ENCODE measurements around the gene COL26A1.
"Not testable (repeated sequence)": the region's sequence is repeated elsewhere in the genome, so short reads cannot be mapped to it uniquely, and the experiment has no call there.

COL26A1 gene

DNA sequence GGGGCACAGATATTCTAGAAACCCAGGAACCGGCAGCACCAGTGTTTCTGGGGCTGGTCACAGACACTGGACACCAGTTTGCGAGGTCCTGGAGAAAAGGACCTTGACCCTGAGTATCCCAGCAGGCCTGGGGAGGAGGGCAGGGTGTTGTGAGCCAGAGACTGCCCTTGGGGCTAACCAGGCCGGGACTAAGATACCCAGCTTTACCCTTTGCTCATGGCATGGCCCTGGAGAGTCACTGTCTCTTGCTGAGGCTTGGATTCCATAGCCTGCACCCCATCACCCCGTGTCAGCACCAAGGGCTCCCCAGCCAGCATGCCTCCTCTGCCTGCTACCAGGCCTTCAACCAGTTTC lies 124.4 kb downstream of the COL26A1 start:
- no peak for DNase-seq (ENCODE audit: low read depth in 1 of 2, low spot score in 1 of 2)
- no peak for TF ChIP-seq SPI1 (IDR thresholded peaks at IDR 0.05; ENCODE audit: borderline replicate concordance, low read depth)
- no peak for TF ChIP-seq POLR2AphosphoS5 (IDR thresholded peaks at IDR 0.05; ENCODE audit: low read depth)
- TF ChIP-seq, protein P1, sequence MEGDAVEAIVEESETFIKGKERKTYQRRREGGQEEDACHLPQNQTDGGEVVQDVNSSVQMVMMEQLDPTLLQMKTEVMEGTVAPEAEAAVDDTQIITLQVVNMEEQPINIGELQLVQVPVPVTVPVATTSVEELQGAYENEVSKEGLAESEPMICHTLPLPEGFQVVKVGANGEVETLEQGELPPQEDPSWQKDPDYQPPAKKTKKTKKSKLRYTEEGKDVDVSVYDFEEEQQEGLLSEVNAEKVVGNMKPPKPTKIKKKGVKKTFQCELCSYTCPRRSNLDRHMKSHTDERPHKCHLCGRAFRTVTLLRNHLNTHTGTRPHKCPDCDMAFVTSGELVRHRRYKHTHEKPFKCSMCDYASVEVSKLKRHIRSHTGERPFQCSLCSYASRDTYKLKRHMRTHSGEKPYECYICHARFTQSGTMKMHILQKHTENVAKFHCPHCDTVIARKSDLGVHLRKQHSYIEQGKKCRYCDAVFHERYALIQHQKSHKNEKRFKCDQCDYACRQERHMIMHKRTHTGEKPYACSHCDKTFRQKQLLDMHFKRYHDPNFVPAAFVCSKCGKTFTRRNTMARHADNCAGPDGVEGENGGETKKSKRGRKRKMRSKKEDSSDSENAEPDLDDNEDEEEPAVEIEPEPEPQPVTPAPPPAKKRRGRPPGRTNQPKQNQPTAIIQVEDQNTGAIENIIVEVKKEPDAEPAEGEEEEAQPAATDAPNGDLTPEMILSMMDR (IDR thresholded peaks at IDR 0.05; ENCODE audit: insufficient read depth, low read length), result no peak
- TF ChIP-seq, protein P2, sequence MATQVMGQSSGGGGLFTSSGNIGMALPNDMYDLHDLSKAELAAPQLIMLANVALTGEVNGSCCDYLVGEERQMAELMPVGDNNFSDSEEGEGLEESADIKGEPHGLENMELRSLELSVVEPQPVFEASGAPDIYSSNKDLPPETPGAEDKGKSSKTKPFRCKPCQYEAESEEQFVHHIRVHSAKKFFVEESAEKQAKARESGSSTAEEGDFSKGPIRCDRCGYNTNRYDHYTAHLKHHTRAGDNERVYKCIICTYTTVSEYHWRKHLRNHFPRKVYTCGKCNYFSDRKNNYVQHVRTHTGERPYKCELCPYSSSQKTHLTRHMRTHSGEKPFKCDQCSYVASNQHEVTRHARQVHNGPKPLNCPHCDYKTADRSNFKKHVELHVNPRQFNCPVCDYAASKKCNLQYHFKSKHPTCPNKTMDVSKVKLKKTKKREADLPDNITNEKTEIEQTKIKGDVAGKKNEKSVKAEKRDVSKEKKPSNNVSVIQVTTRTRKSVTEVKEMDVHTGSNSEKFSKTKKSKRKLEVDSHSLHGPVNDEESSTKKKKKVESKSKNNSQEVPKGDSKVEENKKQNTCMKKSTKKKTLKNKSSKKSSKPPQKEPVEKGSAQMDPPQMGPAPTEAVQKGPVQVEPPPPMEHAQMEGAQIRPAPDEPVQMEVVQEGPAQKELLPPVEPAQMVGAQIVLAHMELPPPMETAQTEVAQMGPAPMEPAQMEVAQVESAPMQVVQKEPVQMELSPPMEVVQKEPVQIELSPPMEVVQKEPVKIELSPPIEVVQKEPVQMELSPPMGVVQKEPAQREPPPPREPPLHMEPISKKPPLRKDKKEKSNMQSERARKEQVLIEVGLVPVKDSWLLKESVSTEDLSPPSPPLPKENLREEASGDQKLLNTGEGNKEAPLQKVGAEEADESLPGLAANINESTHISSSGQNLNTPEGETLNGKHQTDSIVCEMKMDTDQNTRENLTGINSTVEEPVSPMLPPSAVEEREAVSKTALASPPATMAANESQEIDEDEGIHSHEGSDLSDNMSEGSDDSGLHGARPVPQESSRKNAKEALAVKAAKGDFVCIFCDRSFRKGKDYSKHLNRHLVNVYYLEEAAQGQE (IDR thresholded peaks at IDR 0.05; ENCODE audit: insufficient replicate concordance, low read depth), result no peak
- TF ChIP-seq GABPA (IDR thresholded peaks at IDR 0.05; ENCODE audit: low read depth), result no peak
- no peak overlapping the region for H3K27ac ChIP-seq (replicated peaks)
- H3K4me3 ChIP-seq (replicated peaks; ENCODE audit: insufficient read depth, low read length), result no peak overlapping the region
- H3K27me3 ChIP-seq (ENCODE audit: insufficient read depth, poor library complexity, severe bottlenecking), result no peaks in the 10 kb centered on the region

DNA sequence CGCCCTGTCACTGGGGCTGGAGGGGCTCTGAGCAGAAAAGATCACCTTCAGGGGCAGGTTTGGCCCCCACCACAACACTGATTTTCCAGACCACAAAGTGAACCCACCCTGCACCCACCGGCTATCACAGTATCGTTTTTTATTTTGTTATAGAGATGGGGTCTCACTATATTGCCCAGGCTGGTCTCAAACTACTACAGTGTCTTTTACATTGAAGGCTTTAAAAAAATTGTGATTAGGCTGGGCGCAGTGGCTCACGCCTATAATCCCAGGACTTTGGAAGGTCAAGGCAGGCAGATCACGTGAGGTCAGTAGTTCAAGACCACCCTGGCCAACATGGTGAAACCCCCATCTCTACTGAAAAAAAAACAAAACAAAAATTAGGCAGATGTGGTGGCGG lies 125.1 kb downstream of the COL26A1 start:
- no peak for TF ChIP-seq GABPA (IDR thresholded peaks at IDR 0.05; ENCODE audit: low read depth)
- TF ChIP-seq, protein P2 (IDR thresholded peaks at IDR 0.05; ENCODE audit: insufficient replicate concordance, low read depth), result no peak
- TF ChIP-seq, protein P1 (IDR thresholded peaks at IDR 0.05; ENCODE audit: insufficient read depth, low read length), result no peak
- TF ChIP-seq POLR2AphosphoS5 (IDR thresholded peaks at IDR 0.05; ENCODE audit: low read depth), result no peak
- TF ChIP-seq SPI1 (IDR thresholded peaks at IDR 0.05; ENCODE audit: borderline replicate concordance, low read depth), result no peak
- Histone ChIP-seq H3K27me3 (ENCODE audit: insufficient read depth, poor library complexity, severe bottlenecking) (no peaks in the 10 kb centered on the region), H3K27ac (replicated peaks) (no peak overlapping the region), H3K4me3 (replicated peaks; ENCODE audit: insufficient read depth, low read length) (no peak overlapping the region)
- DNase-seq (ENCODE audit: low read depth in 1 of 2, low spot score in 1 of 2), result no peak

DNA sequence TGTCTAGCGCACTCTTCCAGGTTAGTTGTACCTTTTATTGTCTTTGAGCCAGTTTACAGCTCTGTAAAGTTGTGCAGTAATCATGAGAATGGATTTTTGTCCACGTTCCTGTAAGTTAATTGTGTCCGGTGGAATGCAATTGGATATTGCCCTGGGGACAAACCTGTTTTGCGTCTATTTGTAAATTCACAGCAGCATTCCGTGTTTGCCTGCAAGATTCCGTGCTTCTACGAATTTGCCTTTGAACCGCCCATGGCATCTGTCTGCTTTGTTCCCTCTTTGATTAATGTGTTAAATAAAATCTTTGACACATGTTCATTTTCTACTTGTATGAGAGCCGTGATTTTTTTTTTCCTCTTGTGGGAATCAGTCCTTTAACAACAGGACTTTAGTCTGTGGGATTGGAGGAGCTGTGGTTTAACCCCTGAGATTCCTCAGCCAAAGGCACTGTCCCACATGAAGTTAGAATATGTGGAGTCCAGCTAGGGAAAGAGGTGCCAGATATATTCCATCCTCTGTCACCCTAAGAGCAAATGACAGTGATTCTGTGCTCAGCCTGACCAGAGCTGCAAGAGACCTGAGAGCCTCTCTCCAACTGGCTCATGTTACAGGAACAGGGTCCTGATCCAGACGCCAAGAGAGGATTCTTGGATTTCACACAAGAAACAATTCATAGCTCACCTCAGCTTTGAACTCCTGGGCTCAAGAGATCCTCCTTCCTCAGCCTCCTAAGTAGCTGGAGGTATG lies 126.3 kb downstream of the COL26A1 start:
- DNase-seq (ENCODE audit: low read depth in 1 of 2, low spot score in 1 of 2), result no peak
- TF ChIP-seq, protein P1 (IDR thresholded peaks at IDR 0.05; ENCODE audit: insufficient read depth, low read length), result no peak
- TF ChIP-seq GABPA (IDR thresholded peaks at IDR 0.05; ENCODE audit: low read depth) (no peak), SPI1 (IDR thresholded peaks at IDR 0.05; ENCODE audit: borderline replicate concordance, low read depth) (no peak), POLR2AphosphoS5 (IDR thresholded peaks at IDR 0.05; ENCODE audit: low read depth) (no peak)
- TF ChIP-seq, protein P2 (IDR thresholded peaks at IDR 0.05; ENCODE audit: insufficient replicate concordance, low read depth), result no peak
- no peaks in the 10 kb centered on the region for H3K27me3 ChIP-seq (ENCODE audit: insufficient read depth, poor library complexity, severe bottlenecking)
- no peak overlapping the region for H3K27ac ChIP-seq (replicated peaks)
- no peak overlapping the region for H3K4me3 ChIP-seq (replicated peaks; ENCODE audit: insufficient read depth, low read length)

DNA sequence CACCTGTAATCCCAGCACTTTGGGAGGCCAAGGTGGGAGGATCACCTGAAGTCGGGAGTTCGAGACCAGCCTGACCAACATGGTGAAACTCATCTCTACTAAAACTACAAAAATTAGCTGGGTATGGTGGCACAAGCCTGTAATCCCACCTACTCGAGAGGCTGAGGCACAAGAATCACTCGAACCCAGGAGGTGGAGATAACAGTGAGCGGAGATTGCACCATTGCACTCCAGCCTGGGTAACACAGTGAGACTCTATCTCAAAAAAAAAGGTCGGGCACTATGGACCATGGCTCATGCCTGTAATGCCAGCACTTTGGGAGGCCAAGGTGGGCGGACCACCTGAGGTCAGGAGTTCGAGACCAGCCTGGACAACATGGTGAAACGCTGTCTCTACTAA lies 127.8 kb downstream of the COL26A1 start:
- not testable (repeated sequence) for H3K27me3 ChIP-seq (ENCODE audit: insufficient read depth, poor library complexity, severe bottlenecking); DNase-seq (ENCODE audit: low read depth in 1 of 2, low spot score in 1 of 2); H3K27ac ChIP-seq (replicated peaks); H3K4me3 ChIP-seq (replicated peaks; ENCODE audit: insufficient read depth, low read length)

DNA sequence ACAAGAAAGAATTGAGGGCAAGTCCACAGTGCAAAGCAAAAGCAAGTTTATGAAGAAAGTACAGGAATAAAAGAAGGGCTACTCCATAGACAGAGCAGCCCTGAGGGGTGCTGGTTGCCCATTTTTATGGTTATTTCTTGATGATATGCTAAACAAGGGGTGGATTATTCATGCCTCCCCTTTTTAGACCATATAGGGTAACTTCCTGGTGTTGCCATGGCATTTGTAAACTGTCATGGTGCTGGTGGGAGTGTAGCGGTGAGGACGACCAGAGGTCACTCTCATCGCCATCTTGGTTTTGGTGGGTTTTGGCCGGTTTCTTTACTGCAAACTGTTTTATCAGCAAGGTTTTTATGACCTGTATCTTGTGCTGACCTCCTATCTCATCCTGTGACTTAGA lies 128.8 kb downstream of the COL26A1 start:
- H3K27ac ChIP-seq (replicated peaks); H3K27me3 ChIP-seq (ENCODE audit: insufficient read depth, poor library complexity, severe bottlenecking); H3K4me3 ChIP-seq (replicated peaks; ENCODE audit: insufficient read depth, low read length); DNase-seq (ENCODE audit: low read depth in 1 of 2, low spot score in 1 of 2): not testable (repeated sequence)
